PFSK-1 (cell line): ENCODE results near the gene ANGPTL4.

ENCODE experiments used
- POLR2AphosphoS5 ChIP-seq: IDR thresholded peaks from 2 replicates; pipeline ENCODE4 v1.6.1; 2012; ENCODE audit warnings: low read depth, mild to moderate bottlenecking, control low read depth, low read length, moderate library complexity
- TAF1 ChIP-seq: IDR thresholded peaks from 2 replicates; pipeline ENCODE4 v1.6.1; 2012; ENCODE audit warnings: low read length, control low read depth, borderline replicate concordance; ENCODE audit not compliant: insufficient read depth
- TF ChIP-seq, protein P1 (sequence below), 2 experiments: IDR thresholded peaks; 2 replicates each; pipeline versions ENCODE4 v1.6.1 to v1.8.0; 2011 to 2012; ENCODE audit warnings: low read depth in 2 of 2, low read length in 2 of 2, control low read depth in 1 of 2, inconsistent platforms in 1 of 2, mild to moderate bottlenecking in 1 of 2, moderate library complexity in 1 of 2; ENCODE audit not compliant: insufficient read depth in 1 of 2

DNA sequence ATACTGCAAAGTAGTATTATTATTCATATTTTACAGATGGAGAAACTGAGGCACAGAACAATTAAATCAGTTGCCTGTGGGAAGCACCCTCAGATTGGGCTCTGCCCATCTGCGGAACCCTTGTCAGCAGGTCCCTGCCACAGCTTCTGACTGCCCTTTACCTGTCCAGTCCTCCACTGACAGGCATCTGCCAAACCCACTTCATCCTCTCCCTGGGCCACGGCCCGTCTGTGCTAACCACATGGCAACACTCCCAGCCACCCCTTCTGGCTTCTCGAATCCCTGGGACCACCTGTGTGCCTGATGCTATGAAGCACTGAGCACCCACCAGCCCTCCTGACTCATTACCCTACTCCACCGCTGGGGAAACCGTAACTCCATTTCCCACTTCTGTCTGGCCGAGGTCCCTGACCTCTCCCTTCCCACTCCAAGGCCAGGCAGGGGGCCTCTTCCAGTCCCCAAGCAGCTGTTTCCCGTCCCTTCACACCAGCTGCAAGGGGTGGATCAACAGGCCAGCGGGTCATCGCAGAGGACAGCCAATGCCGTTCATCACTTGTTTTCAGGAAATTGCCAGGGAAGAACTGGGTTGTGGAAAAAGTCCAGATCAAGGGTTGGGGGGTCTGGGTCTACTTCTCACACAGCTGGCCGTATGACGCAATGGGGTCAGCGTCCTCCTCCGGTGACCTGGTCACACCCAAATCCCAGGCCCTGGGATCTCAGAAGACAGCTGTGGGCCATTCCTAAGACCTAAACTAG, 23.4 kb upstream of the ANGPTL4 start:
- TF ChIP-seq, protein P1, sequence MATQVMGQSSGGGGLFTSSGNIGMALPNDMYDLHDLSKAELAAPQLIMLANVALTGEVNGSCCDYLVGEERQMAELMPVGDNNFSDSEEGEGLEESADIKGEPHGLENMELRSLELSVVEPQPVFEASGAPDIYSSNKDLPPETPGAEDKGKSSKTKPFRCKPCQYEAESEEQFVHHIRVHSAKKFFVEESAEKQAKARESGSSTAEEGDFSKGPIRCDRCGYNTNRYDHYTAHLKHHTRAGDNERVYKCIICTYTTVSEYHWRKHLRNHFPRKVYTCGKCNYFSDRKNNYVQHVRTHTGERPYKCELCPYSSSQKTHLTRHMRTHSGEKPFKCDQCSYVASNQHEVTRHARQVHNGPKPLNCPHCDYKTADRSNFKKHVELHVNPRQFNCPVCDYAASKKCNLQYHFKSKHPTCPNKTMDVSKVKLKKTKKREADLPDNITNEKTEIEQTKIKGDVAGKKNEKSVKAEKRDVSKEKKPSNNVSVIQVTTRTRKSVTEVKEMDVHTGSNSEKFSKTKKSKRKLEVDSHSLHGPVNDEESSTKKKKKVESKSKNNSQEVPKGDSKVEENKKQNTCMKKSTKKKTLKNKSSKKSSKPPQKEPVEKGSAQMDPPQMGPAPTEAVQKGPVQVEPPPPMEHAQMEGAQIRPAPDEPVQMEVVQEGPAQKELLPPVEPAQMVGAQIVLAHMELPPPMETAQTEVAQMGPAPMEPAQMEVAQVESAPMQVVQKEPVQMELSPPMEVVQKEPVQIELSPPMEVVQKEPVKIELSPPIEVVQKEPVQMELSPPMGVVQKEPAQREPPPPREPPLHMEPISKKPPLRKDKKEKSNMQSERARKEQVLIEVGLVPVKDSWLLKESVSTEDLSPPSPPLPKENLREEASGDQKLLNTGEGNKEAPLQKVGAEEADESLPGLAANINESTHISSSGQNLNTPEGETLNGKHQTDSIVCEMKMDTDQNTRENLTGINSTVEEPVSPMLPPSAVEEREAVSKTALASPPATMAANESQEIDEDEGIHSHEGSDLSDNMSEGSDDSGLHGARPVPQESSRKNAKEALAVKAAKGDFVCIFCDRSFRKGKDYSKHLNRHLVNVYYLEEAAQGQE (IDR thresholded peaks at IDR 0.05; ENCODE audit: insufficient read depth in 1 of 2, low read depth in 2 of 2, low read length in 2 of 2): no peak
- no peak for TF ChIP-seq TAF1
- no peak for TF ChIP-seq POLR2AphosphoS5
